22Rv1 (cell line): ENCODE data around the gene OPRM1.

Source experiments
- H3K27ac ChIP-seq: fragments of 450-650 bp; 2 replicates; pipeline ENCODE4 v1.5.1; 2017
- ZFX ChIP-seq: fragments of 450-650 bp; IDR thresholded peaks from 2 replicates; pipeline ENCODE4 v1.6.1; 2017; ENCODE audit warnings: antibody characterized with exemption, borderline replicate concordance
- TF ChIP-seq, protein P1 (sequence below): fragments of 450-650 bp; IDR thresholded peaks from 2 replicates; pipeline ENCODE4 v1.5.1; 2017; ENCODE audit warnings: mild to moderate bottlenecking

Gene OPRM1

DNA sequence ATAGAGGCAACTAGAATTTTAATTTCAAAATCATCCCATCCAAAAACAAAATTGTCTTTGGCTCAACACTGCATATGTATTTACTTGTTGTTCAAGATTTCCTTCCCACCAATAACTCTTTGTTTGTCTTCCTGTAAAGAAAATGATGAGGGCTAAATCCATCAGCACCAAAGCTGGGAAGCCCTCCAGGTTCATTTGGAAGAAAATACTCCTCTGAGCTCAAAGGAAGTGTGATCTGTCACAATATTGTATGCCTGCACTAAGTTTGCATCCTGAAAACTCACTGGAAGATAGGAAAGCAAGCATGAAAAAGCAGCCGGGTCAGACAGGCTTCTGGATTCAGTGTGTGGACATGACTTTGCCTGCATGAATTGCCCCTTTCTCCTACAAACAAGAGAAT, 28.7 kb upstream of the OPRM1 start:
- H3K27ac ChIP-seq = no peak overlapping the region
- TF ChIP-seq, protein P1, sequence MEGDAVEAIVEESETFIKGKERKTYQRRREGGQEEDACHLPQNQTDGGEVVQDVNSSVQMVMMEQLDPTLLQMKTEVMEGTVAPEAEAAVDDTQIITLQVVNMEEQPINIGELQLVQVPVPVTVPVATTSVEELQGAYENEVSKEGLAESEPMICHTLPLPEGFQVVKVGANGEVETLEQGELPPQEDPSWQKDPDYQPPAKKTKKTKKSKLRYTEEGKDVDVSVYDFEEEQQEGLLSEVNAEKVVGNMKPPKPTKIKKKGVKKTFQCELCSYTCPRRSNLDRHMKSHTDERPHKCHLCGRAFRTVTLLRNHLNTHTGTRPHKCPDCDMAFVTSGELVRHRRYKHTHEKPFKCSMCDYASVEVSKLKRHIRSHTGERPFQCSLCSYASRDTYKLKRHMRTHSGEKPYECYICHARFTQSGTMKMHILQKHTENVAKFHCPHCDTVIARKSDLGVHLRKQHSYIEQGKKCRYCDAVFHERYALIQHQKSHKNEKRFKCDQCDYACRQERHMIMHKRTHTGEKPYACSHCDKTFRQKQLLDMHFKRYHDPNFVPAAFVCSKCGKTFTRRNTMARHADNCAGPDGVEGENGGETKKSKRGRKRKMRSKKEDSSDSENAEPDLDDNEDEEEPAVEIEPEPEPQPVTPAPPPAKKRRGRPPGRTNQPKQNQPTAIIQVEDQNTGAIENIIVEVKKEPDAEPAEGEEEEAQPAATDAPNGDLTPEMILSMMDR = no peak
- TF ChIP-seq ZFX = no peak

- TF ChIP-seq, protein P1 = no peak
- TF ChIP-seq ZFX = no peak
Observed at GRCh38 chr6:154012852-154013251, 26.2 kb upstream of the OPRM1 start.

GRCh38 chr6:154017786-154018185, 21.3 kb upstream of the OPRM1 start:
- TF ChIP-seq, protein P1 = no peak
- no peak for TF ChIP-seq ZFX
- H3K27ac ChIP-seq = no peak overlapping the region

More at GRCh38 chr6:154012852-154013251, 26.2 kb upstream of the OPRM1 start:
- no peak overlapping the region for H3K27ac ChIP-seq

DNA sequence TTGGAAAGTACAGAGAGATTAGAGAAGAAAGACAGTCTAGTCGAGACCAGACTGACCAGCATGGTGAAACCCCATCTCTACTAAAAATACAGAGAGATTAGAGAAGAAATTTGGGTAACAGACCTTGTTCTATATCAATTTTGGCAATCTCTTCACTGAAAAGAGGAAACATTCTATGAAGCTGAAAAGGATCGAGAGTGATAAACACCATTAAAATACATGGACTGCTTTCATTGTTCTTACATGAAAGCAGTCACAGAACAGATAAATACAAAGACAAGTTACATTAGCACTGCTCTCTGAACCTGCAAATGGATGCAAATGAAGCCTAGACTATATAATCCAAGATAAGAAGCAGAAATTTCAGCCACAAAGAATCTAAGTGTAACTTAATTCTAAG, 8.4 kb upstream of the OPRM1 start:
- no peak for TF ChIP-seq ZFX
- TF ChIP-seq, protein P1 = no peak
- H3K27ac ChIP-seq = no peak overlapping the region

DNA sequence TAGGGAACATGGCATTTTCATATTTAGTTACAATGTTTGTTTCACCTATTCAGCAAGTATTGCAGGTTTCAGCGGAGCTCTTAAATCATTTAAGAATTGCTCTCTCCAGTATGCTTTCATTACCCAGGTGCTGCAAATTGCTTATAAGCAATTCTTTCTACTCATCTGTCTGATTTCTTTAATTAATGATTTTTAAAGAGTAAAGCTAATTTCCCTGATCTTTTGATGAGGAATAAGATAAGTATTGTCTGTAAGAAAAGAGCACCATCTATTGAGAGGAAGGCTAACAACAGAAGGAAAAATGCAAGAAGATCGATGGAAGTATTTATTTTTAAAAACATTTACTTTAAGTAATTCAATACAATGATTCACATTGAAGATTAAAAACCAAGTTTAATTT, 2.0 kb downstream of the OPRM1 start:
- H3K27ac ChIP-seq = no peak overlapping the region
- TF ChIP-seq, protein P1 = peak; percentile 20
- no peak for TF ChIP-seq ZFX

GRCh38 chr6:154053141-154053540, 14.1 kb downstream of the OPRM1 start:
- TF ChIP-seq, protein P1 = no peak
- no peak for TF ChIP-seq ZFX

DNA sequence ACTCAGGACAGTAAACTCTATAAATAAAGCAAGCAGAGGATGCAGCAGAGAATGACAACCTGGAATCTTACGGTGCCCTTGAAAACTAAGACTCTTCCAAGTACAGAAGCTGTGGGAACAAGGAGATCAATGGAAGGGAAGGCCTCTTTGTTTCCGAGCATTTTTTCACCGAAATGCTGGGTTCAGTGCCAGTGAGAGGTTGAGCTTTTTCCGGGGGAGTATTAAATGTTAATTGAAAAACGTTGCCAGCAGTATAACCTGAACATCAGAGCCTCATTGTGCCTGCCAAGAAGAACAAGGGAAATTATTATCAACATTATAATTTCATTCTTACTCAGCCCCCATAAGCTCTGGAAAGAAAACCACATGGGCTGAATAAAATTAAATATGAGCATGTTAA, 17.5 kb downstream of the OPRM1 start:
- H3K27ac ChIP-seq = no peak overlapping the region
- TF ChIP-seq ZFX = no peak
- TF ChIP-seq, protein P1 = no peak

More at GRCh38 chr6:154053141-154053540, 14.1 kb downstream of the OPRM1 start:
- H3K27ac ChIP-seq = no peak overlapping the region
